ENCODE data around the gene YRDC.

- TF ChIP-seq CTCF (IDR thresholded peaks at IDR 0.05) (no peak), POLR2A (IDR thresholded peaks at IDR 0.05) (no peak)
These were observed 31.7 kb upstream of the YRDC start for GRCh38 chr1:37839676-37840075.

All from testis (tissue), 2 donors.